IMR-90 (cell line): ENCODE measurements around the gene NINJ2. TPM values are rescaled to one million over a fixed set of nuclear protein-coding genes. Genes with fewer than 3 reads are reported as not detected.

ENCODE experiments used
- ATAC-seq: fragments of 200-7000 bp; cut with Tn5 transposase; 2 replicates; pipeline ENCODE4 v1.9.1; 2020; ENCODE audit warnings: low read depth, mild to moderate bottlenecking, moderate library complexity
- BruUV-seq: library from RNA; stranded (reverse); fragments of 400-500 nt; replicated peaks from 2 replicates; lab custom pipeline; 2021; lab: Mats Ljungman, UMichigan
- CTCF ChIA-PET: fragments of 300-600 bp; formaldehyde crosslinking; extraction: SDS; loops from one replicate; lab custom pipeline; 2021; ENCODE audit warnings: antibody characterized with exemption; lab: Yijun Ruan, JAX
- POLR2A ChIA-PET: fragments of 300-600 bp; sonication (Branson Sonifier 250); formaldehyde crosslinking; loops from one replicate; lab custom pipeline; 2022; ENCODE audit warnings: antibody characterized with exemption; ENCODE audit not compliant: unreplicated experiment; lab: Charles Lee
- DNase-seq: peaks from one replicate; pipeline ENCODE4 v3.0.0; 2013
- H2AFZ ChIP-seq: replicated peaks from 2 replicates; pipeline ENCODE3; 2013; ENCODE audit warnings: low read length, mild to moderate bottlenecking; ENCODE audit not compliant: poor library complexity
- H2AK5ac ChIP-seq: 2 replicates; pipeline ENCODE4 v1.6.1; 2013; ENCODE audit warnings: low read depth, low read length, inconsistent platforms
- H2AK9ac ChIP-seq: replicated peaks from 2 replicates; pipeline ENCODE3; 2013; ENCODE audit warnings: mild to moderate bottlenecking, low read depth, low read length, moderate library complexity; ENCODE audit not compliant: poor library complexity
- H2BK120ac ChIP-seq: 2 replicates; pipeline ENCODE4 v1.6.1; 2013; ENCODE audit warnings: low read depth, low read length, inconsistent platforms
- H2BK15ac ChIP-seq: 3 replicates; pipeline ENCODE4 v1.6.1; 2013; ENCODE audit warnings: low read depth, low read length, inconsistent platforms
- H2BK20ac ChIP-seq: 2 replicates; pipeline ENCODE4 v1.6.1; 2013; ENCODE audit warnings: low read depth, mild to moderate bottlenecking, inconsistent platforms, low read length, moderate library complexity
- H2BK5ac ChIP-seq: 2 replicates; pipeline ENCODE4 v1.6.1; 2013; ENCODE audit warnings: mild to moderate bottlenecking, low read depth, low read length, inconsistent platforms; ENCODE audit not compliant: poor library complexity, severe bottlenecking
- H3K14ac ChIP-seq: replicated peaks from 2 replicates; pipeline ENCODE4 v1.6.1; 2013; ENCODE audit warnings: low read depth, low read length, inconsistent platforms
- H3K18ac ChIP-seq: 2 replicates; pipeline ENCODE4 v1.6.1; 2013; ENCODE audit warnings: low read depth, low read length, control low read depth
- H3K23ac ChIP-seq: 2 replicates; pipeline ENCODE4 v1.6.1; 2013; ENCODE audit warnings: low read depth, low read length, inconsistent platforms
- H3K27ac ChIP-seq: 2 replicates; pipeline ENCODE4 v1.5.1; 2013; ENCODE audit warnings: mild to moderate bottlenecking, control low read depth, low read length; ENCODE audit not compliant: insufficient read depth
- H3K27me3 ChIP-seq: 2 replicates; pipeline ENCODE4 v1.6.1; 2013; ENCODE audit warnings: low read length; ENCODE audit not compliant: control insufficient read depth, insufficient read depth
- H3K36me3 ChIP-seq: 2 replicates; pipeline ENCODE4 v1.6.1; 2013; ENCODE audit warnings: low read length, mixed read lengths; ENCODE audit not compliant: control insufficient read depth, insufficient read depth
- H3K4ac ChIP-seq: 2 replicates; pipeline ENCODE4 v1.6.1; 2013; ENCODE audit warnings: low read depth, low read length, inconsistent platforms
- H3K4me1 ChIP-seq: 2 replicates; pipeline ENCODE4 v1.6.1; 2013; ENCODE audit warnings: low read length, mixed read lengths; ENCODE audit not compliant: control insufficient read depth, insufficient read depth
- H3K4me2 ChIP-seq: 2 replicates; pipeline ENCODE4 v1.6.1; 2013; ENCODE audit warnings: low read depth, mild to moderate bottlenecking, control low read depth, low read length, moderate library complexity
- H3K4me3 ChIP-seq: 2 replicates; pipeline ENCODE4 v1.5.1; 2013; ENCODE audit warnings: low read depth, mild to moderate bottlenecking, control low read depth, low read length, moderate library complexity; ENCODE audit not compliant: insufficient read depth
- H3K56ac ChIP-seq: 2 replicates; pipeline ENCODE4 v1.6.1; 2013; ENCODE audit warnings: low read length, inconsistent platforms; ENCODE audit not compliant: insufficient read depth; ENCODE audit errors: extremely low read depth
- H3K79me1 ChIP-seq, 2 experiments: 2 replicates each; pipeline ENCODE4 v1.6.1; 2013; ENCODE audit warnings: low read length in 2 of 2, inconsistent platforms in 1 of 2, low read depth in 1 of 2
- H3K9ac ChIP-seq: 2 replicates; pipeline ENCODE4 v1.6.1; 2013; ENCODE audit warnings: low read depth, low read length, control low read depth
- H3K9me1 ChIP-seq: 2 replicates; pipeline ENCODE4 v1.6.1; 2013; ENCODE audit warnings: low read length, inconsistent platforms; ENCODE audit not compliant: insufficient read depth
- H3K9me3 ChIP-seq: 2 replicates; pipeline ENCODE4 v1.6.1; 2013; ENCODE audit warnings: low read length; ENCODE audit not compliant: control insufficient read depth, insufficient read depth
- H4K20me1 ChIP-seq: 2 replicates; pipeline ENCODE4 v1.6.1; 2013; ENCODE audit warnings: low read length, inconsistent platforms; ENCODE audit not compliant: insufficient read depth
- H4K5ac ChIP-seq: 2 replicates; pipeline ENCODE4 v1.6.1; 2013; ENCODE audit warnings: mild to moderate bottlenecking, low read depth, low read length, control low read depth
- H4K8ac ChIP-seq, 2 experiments: 2 replicates each; pipeline ENCODE4 v1.6.1; 2013; ENCODE audit warnings: low read depth in 2 of 2, low read length in 2 of 2, control low read depth in 1 of 2, inconsistent platforms in 1 of 2
- H4K91ac ChIP-seq: 2 replicates; pipeline ENCODE4 v1.6.1; 2013; ENCODE audit warnings: low read depth, low read length, inconsistent platforms; ENCODE audit not compliant: insufficient read depth
- BHLHE40 ChIP-seq: fragments of 150-350 bp; IDR thresholded peaks from 2 replicates; pipeline ENCODE4 v1.6.1; 2016; ENCODE audit warnings: mild to moderate bottlenecking, low read depth, low read length
- CEBPB ChIP-seq: IDR thresholded peaks from 2 replicates; pipeline ENCODE4 v1.6.1; 2012; ENCODE audit warnings: low read depth, low read length, improper control_type of control experiment
- CHD1 ChIP-seq: IDR thresholded peaks from 2 replicates; pipeline ENCODE4 v1.6.1; 2012; ENCODE audit warnings: low read depth, low read length, improper control_type of control experiment
- CTCF ChIP-seq: conservative IDR thresholded peaks from 2 replicates; pipeline ENCODE4 v1.5.1; 2012; ENCODE audit warnings: mild to moderate bottlenecking, low read depth, low read length, improper control_type of control experiment
- FOS ChIP-seq: fragments of 150-350 bp; IDR thresholded peaks from 2 replicates; pipeline ENCODE4 v1.6.1; 2016; ENCODE audit warnings: low read depth, low read length
- MAFK ChIP-seq: IDR thresholded peaks from 2 replicates; pipeline ENCODE4 v1.6.1; 2012; ENCODE audit warnings: low read depth, low read length, improper control_type of control experiment
- MAZ ChIP-seq: IDR thresholded peaks from 2 replicates; pipeline ENCODE4 v1.6.1; 2012; ENCODE audit warnings: low read depth, mild to moderate bottlenecking, low read length, improper control_type of control experiment, moderate library complexity, borderline replicate concordance
- MXI1 ChIP-seq: IDR thresholded peaks from 2 replicates; pipeline ENCODE4 v1.6.1; 2012; ENCODE audit warnings: low read depth, mild to moderate bottlenecking, low read length, moderate library complexity, borderline replicate concordance
- NFE2L2 ChIP-seq: fragments of 150-350 bp; IDR thresholded peaks from 2 replicates; pipeline ENCODE4 v1.6.1; 2016; ENCODE audit warnings: low read depth, mild to moderate bottlenecking, low read length
- POLR2A ChIP-seq: IDR thresholded peaks from 2 replicates; pipeline ENCODE4 v1.6.1; 2012; ENCODE audit warnings: mild to moderate bottlenecking, low read depth, low read length
- RAD21 ChIP-seq: IDR thresholded peaks from 2 replicates; pipeline ENCODE4 v1.6.1; 2012; ENCODE audit warnings: low read length, improper control_type of control experiment
- RCOR1 ChIP-seq: IDR thresholded peaks from 2 replicates; pipeline ENCODE4 v1.6.1; 2012; ENCODE audit warnings: mild to moderate bottlenecking, low read length, improper control_type of control experiment; ENCODE audit not compliant: insufficient replicate concordance
- RFX5 ChIP-seq: IDR thresholded peaks from 2 replicates; pipeline ENCODE4 v1.8.0; 2012; ENCODE audit warnings: low read depth, mild to moderate bottlenecking, low read length, moderate library complexity
- SMC3 ChIP-seq: fragments of 150-350 bp; IDR thresholded peaks from 2 replicates; pipeline ENCODE4 v1.6.1; 2016; ENCODE audit warnings: low read depth, mild to moderate bottlenecking, antibody characterized with exemption, low read length, moderate library complexity
- WGBS, 2 experiments: methylation state at CpG; one replicate each; pipeline versions ENCODE4 v1.1.5 to v1.1.7; 2013; ENCODE audit warnings: missing lambda C conversion rate in 2 of 2; ENCODE audit not compliant: insufficient read length in 1 of 2; ENCODE audit errors: extremely low coverage in 2 of 2; 5-methylcytosine and 5-hydroxymethylcytosine counted together
- dilution Hi-C: fragments of 300-500 bp; cut with HindIII; formaldehyde crosslinking; loops from one replicate; pipeline ENCODE4 v1.14.3; 2018; ENCODE audit warnings: low sequenced_read_pairs; ENCODE audit not compliant: unreplicated experiment
- in situ Hi-C: fragments of 300-500 bp; cut with MboI; formaldehyde crosslinking; loops from 3 replicates; pipeline ENCODE4 v1.14.3; 2019; ENCODE audit warnings: low sequenced_read_pairs, inconsistent platforms, mixed read lengths
- intact Hi-C: fragments of 100-400 bp; cut with micrococcal nuclease; formaldehyde crosslinking; loops from 2 replicates; pipeline ENCODE4 v1.10.0; 2022
- polyA plus RNA-seq, 3 experiments: library from polyadenylated mRNA; depleted of rRNA; stranded (reverse); fragments of >200 nt; gene quantifications; 2 replicates each; pipeline ENCODE4 v1.2.3, GENCODE V29; 2012; ENCODE audit warnings: low replicate concordance in 1 of 3
- total RNA-seq: library from RNA; depleted of rRNA; stranded (reverse); fragments of >200 nt; gene quantifications from 2 replicates; pipeline ENCODE4 v1.2.3, GENCODE V29; 2012
- TF ChIP-seq, protein P1 (sequence below): fragments of 150-350 bp; IDR thresholded peaks from 2 replicates; pipeline ENCODE4 v1.6.1; 2016; ENCODE audit warnings: low read depth, mild to moderate bottlenecking, low read length, moderate library complexity, borderline replicate concordance
- TF ChIP-seq, protein P2 (sequence below): fragments of 150-350 bp; IDR thresholded peaks from 2 replicates; pipeline ENCODE4 v1.6.1; 2017; ENCODE audit warnings: mild to moderate bottlenecking, antibody characterized with exemption, low read length, low read depth

The NINJ2 gene
- total and polyA plus RNA-seq, 2 of the 4 experiments (the other 2 are of a cell fraction): not detected

- TF ChIP-seq NFE2L2 (no peak), RCOR1 (no peak), CEBPB (no peak), CTCF (no peak), RFX5 (no peak), MXI1 (no peak), RAD21 (no peak), FOS (no peak), CHD1 (no peak), POLR2A (no peak), SMC3 (no peak), MAFK (no peak), BHLHE40 (no peak), MAZ (no peak)
- TF ChIP-seq, protein P1, sequence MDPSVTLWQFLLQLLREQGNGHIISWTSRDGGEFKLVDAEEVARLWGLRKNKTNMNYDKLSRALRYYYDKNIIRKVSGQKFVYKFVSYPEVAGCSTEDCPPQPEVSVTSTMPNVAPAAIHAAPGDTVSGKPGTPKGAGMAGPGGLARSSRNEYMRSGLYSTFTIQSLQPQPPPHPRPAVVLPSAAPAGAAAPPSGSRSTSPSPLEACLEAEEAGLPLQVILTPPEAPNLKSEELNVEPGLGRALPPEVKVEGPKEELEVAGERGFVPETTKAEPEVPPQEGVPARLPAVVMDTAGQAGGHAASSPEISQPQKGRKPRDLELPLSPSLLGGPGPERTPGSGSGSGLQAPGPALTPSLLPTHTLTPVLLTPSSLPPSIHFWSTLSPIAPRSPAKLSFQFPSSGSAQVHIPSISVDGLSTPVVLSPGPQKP: no peak
- TF ChIP-seq, protein P2, sequence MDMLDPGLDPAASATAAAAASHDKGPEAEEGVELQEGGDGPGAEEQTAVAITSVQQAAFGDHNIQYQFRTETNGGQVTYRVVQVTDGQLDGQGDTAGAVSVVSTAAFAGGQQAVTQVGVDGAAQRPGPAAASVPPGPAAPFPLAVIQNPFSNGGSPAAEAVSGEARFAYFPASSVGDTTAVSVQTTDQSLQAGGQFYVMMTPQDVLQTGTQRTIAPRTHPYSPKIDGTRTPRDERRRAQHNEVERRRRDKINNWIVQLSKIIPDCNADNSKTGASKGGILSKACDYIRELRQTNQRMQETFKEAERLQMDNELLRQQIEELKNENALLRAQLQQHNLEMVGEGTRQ: no peak
- Histone ChIP-seq H4K20me1 (no peaks in the 10 kb centered on the region), H3K4me3 (no peak overlapping the region), H2BK15ac (no peak overlapping the region), H3K56ac (no peak overlapping the region), H3K4me2 (no peak overlapping the region), H3K4me1 (no peaks in the 10 kb centered on the region; the same call in 1 of the 2 replicates), H3K14ac (no peak overlapping the region), H3K18ac (no peak overlapping the region), H3K36me3 (no peaks in the 10 kb centered on the region), H4K5ac (no peak overlapping the region), H3K23ac (no peak overlapping the region), H2BK20ac (no peak overlapping the region), H3K9me1 (no peaks in the 10 kb centered on the region), H2AK5ac (no peak overlapping the region), H3K27me3 (peaks cover 15% of the 10 kb centered on the region), H3K79me1 (no peaks in the 10 kb centered on the region), H3K9me3 (no peaks in the 10 kb centered on the region), H2AFZ (no peak overlapping the region), H3K9ac (no peak overlapping the region), H2BK5ac (no peak overlapping the region), H2AK9ac (no peak overlapping the region), H4K91ac (no peak overlapping the region), H3K4ac (no peak overlapping the region), H2BK120ac (no peak overlapping the region), H4K8ac (no peak overlapping the region), H3K27ac (no peak overlapping the region)
- intact Hi-C loops (loop anchor here (10.0 kb wide), 1 partner anchor 53 kb away; no protein-coding TSS in a partner anchor), in situ Hi-C loops (no loop called here), dilution Hi-C loops (no loop called here)
- WGBS, 2 experiments: 93% methylated on average over 3 of the region's 10 CpGs; no CpG with 5 or more reads in 1 of the 2 experiments
- CTCF ChIA-PET: interaction anchor here (0.6 kb wide), 1 partner anchor 411 kb away, joined by 3 read pairs; no protein-coding TSS in a partner anchor
- DNase-seq (no peak), ATAC-seq (no peak)
- POLR2A ChIA-PET: no interaction called here
- BruUV-seq: no TSS peak
These were observed 18.5 kb upstream of the NINJ2 start for GRCh38 chr12:681568-682256.
